ENCODE measurements around the gene WWC1.

The WWC1 gene

DNA sequence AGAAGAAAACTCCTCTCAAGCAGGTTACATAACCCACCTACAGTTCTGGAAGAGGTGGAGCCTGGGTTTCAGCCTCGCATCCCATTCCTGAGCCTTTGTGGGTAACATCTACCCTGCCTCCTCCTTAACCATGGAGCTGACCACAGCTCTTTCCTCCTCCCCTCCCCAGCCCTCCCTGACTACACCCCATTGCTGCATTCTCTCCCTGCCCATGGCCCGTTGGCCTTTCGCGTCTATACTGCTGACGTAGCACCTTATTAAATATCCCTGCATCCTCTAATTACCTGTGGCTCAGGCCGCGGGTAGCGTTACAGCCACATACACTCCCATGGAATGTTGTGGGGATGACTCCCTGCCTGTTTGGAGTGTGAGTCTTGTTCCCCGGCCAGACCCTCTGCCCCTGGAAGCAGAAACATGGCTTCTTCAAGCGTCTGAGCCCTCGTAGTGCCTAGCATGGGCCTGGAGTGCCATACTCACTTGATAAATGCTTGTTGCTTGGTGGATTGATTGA is 72.8 kb downstream of the WWC1 start:
- 0 out of 2 replicates have a peak, but pooled peaks cover under 1% of the 10 kb centered on the region for H3K36me3 ChIP-seq (ENCODE audit: low read depth)
- no peak overlapping the region for H3K4me3 ChIP-seq (ENCODE audit: severe bottlenecking)
- H3K9me3 ChIP-seq (ENCODE audit: severe bottlenecking): no peaks in the 10 kb centered on the region
- no peaks in the 10 kb centered on the region for H3K27me3 ChIP-seq (ENCODE audit: insufficient read depth, poor library complexity, severe bottlenecking)
- H3K27ac ChIP-seq (ENCODE audit: poor library complexity, severe bottlenecking): peak overlapping the region; percentile 99
- H3K4me1 ChIP-seq (ENCODE audit: insufficient read depth, poor library complexity, severe bottlenecking): peaks cover 65% of the 10 kb centered on the region
- peak; percentile 74 for ATAC-seq (ENCODE audit: low read depth)
- TF ChIP-seq, protein P1, sequence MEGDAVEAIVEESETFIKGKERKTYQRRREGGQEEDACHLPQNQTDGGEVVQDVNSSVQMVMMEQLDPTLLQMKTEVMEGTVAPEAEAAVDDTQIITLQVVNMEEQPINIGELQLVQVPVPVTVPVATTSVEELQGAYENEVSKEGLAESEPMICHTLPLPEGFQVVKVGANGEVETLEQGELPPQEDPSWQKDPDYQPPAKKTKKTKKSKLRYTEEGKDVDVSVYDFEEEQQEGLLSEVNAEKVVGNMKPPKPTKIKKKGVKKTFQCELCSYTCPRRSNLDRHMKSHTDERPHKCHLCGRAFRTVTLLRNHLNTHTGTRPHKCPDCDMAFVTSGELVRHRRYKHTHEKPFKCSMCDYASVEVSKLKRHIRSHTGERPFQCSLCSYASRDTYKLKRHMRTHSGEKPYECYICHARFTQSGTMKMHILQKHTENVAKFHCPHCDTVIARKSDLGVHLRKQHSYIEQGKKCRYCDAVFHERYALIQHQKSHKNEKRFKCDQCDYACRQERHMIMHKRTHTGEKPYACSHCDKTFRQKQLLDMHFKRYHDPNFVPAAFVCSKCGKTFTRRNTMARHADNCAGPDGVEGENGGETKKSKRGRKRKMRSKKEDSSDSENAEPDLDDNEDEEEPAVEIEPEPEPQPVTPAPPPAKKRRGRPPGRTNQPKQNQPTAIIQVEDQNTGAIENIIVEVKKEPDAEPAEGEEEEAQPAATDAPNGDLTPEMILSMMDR (IDR thresholded peaks at IDR 0.05; ENCODE audit: poor library complexity, severe bottlenecking): no peak
- DNase-seq (ENCODE audit: low spot score): peak; percentile 95

DNA sequence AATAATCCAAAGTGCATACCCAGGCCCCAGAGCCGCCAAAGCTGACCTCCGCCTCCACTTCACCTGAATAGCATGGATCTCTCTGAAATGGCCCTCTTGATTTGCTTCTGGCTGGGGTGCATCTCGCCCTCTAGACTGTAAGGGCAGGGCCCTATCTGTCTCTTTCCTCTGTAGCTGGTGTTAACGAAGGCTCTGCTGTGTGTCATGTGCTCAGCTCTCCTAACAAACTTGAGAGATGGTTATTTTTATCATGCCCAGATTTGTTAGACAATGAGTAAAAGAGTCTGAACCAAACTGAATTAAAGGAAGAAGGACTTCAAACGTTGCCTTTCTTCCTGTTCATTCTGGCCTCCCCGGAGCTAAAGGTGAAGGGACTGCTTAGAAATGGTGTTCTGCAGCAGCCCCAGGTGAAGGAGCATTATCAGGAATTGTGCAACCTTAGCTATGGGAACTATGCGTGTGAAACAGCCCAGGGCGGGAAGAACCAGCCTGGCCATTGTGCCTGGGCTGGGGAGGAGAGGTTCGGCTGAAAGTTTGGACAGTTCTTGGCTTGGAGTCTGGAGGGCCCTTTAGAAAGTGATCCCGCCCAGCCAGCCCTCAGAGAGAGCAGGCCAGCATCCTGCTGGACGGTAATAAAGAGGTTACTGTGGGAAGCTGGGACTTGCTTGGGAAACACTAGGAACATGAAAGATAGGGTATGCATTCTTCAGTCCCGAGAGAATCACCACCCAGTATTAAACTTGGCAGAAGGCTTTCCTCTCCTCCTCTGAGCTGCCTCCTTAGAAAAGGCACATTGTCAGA is 73.5 kb downstream of the WWC1 start:
- no peak for DNase-seq (ENCODE audit: low spot score)
- Histone ChIP-seq H3K4me3 (ENCODE audit: severe bottlenecking) (no peak overlapping the region), H3K4me1 (ENCODE audit: insufficient read depth, poor library complexity, severe bottlenecking) (peaks cover 58% of the 10 kb centered on the region), H3K36me3 (ENCODE audit: low read depth) (0 out of 2 replicates have a peak, but pooled peaks cover 3% of the 10 kb centered on the region), H3K27me3 (ENCODE audit: insufficient read depth, poor library complexity, severe bottlenecking) (no peaks in the 10 kb centered on the region), H3K27ac (ENCODE audit: poor library complexity, severe bottlenecking) (peak overlapping the region; percentile 99), H3K9me3 (ENCODE audit: severe bottlenecking) (no peaks in the 10 kb centered on the region)
- peak; percentile 21 for ATAC-seq (ENCODE audit: low read depth)
- TF ChIP-seq, protein P1 (IDR thresholded peaks at IDR 0.05; ENCODE audit: poor library complexity, severe bottlenecking): no peak

DNA sequence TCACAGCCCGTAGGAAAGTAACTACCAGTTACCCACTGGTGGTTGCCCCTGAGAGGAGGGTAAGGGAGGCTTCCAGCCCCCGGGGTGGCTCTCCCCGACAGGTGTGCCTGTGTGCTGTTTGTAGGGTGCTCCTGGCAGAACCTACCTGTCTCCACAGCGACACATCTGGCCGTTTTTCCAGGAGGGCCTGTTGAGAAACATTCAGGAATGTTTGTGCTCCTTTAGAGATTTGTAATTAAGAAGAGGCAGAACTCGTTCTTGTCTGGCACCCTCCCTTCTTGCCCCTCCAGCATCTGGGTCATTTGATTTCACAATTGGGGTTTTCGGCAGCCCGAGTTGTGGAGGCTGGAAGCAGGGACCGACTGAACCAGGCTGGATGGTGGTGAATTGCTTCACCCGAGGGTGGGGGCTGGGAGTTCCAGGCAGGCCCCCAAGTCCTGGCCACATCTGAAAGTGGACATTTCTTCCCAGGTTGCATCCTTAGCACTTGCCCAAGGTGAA is 74.2 kb downstream of the WWC1 start:
- H3K36me3 ChIP-seq (ENCODE audit: low read depth): peaks cover 3% of the 10 kb centered on the region; the same call in 1 of the 2 replicates
- peaks cover 51% of the 10 kb centered on the region for H3K4me1 ChIP-seq (ENCODE audit: insufficient read depth, poor library complexity, severe bottlenecking)
- TF ChIP-seq, protein P1 (IDR thresholded peaks at IDR 0.05; ENCODE audit: poor library complexity, severe bottlenecking): peak; percentile 93
- H3K27me3 ChIP-seq (ENCODE audit: insufficient read depth, poor library complexity, severe bottlenecking): no peaks in the 10 kb centered on the region
- no peaks in the 10 kb centered on the region for H3K9me3 ChIP-seq (ENCODE audit: severe bottlenecking)
- peak; percentile 46 for ATAC-seq (ENCODE audit: low read depth)
- H3K27ac ChIP-seq (ENCODE audit: poor library complexity, severe bottlenecking): peak overlapping the region; percentile 99
- no peak overlapping the region for H3K4me3 ChIP-seq (ENCODE audit: severe bottlenecking)
- DNase-seq (ENCODE audit: low spot score): peak; percentile 92

DNA sequence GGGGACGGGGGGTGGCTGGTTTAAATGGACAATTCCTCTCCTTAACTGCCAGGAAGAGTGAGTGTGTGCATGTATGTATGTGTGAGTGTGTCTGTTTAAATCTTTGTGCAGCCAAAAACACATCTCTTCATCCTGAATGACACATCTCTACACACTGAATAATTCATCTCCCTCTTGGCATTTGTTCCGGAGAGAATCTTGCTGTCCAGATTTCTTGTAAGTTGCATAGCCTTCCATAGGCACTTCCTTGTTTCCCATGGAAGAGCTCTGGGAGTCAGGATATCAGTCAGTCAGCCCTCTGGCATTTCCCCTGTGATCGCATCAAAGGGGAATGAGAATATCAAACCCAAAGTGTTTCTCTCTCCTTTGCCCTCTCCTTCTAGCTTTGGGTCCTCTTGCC is 74.7 kb downstream of the WWC1 start:
- H3K27me3 ChIP-seq (ENCODE audit: insufficient read depth, poor library complexity, severe bottlenecking): no peaks in the 10 kb centered on the region
- H3K4me1 ChIP-seq (ENCODE audit: insufficient read depth, poor library complexity, severe bottlenecking): peaks cover 49% of the 10 kb centered on the region
- ATAC-seq (ENCODE audit: low read depth): peak; percentile 55
- H3K36me3 ChIP-seq (ENCODE audit: low read depth): peaks cover 8% of the 10 kb centered on the region; the same call in 1 of the 2 replicates
- peak overlapping the region; percentile 99 for H3K27ac ChIP-seq (ENCODE audit: poor library complexity, severe bottlenecking)
- no peak overlapping the region for H3K4me3 ChIP-seq (ENCODE audit: severe bottlenecking)
- DNase-seq (ENCODE audit: low spot score): no peak
- TF ChIP-seq, protein P1 (IDR thresholded peaks at IDR 0.05; ENCODE audit: poor library complexity, severe bottlenecking): no peak
- H3K9me3 ChIP-seq (ENCODE audit: severe bottlenecking): no peaks in the 10 kb centered on the region

Data from RWPE2 (cell line).